Measurements from ENCODE around the gene DIAPH3.

The DIAPH3 gene

DNA sequence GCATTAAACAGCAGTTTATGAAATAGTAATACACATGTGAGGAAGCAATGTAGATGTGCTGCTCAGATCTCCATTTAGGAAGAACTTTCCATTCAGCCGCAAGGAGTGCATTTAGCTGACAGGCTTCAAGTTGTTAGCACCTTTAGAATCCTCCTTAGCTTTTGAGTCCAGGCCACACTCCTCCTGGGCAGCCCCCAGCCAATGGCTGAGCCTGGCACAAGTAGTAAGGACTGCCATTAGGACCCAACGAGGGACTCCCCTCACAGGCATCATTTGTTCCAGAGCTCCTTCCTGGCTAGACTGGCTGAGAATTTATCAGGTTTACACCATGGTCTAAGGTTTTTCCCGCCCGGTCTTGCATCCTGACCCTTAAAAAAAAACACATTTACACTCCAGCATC, 201.4 kb downstream of the DIAPH3 start:
- no peak for DNase-seq (ENCODE audit: low spot score)

DNA sequence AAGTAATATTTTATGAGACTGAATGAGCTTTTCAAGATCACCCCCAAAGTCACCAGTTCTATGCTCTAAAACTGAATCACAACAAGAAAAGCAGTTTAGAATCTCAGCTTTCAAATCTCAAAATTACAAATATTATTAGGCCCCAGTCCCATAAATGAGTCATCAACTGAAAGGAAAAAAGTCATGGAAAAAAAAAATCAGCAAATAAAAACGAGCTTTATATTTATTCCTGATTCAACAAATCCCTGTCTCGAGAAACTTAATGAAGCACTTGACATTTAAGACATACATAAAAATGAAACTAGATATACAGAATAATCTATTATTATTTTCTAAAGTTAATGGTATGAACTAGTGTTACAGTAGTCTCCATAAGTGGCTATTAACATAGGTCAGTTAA, 203.0 kb downstream of the DIAPH3 start:
- peak; percentile 6 for DNase-seq (ENCODE audit: low spot score)

DNA sequence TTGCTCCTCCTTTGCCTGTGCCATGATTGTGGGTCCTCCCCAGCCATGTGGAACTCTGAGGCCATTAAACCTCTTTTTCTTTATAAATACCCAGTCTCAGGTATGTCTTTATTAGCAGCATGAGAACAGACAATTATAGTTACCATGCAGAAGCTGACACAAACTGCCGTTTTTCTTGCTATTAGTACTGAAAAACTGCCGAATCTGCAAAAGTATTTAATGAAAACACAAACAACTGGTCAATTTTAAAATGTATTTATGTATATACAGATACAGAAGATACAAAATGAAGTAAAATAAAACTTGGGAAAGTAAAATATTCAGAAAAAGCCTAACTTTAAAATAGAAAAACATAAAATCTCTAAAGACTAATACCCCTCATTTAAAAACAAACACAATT, 206.3 kb downstream of the DIAPH3 start:
- no peak for DNase-seq (ENCODE audit: low spot score)

DNA sequence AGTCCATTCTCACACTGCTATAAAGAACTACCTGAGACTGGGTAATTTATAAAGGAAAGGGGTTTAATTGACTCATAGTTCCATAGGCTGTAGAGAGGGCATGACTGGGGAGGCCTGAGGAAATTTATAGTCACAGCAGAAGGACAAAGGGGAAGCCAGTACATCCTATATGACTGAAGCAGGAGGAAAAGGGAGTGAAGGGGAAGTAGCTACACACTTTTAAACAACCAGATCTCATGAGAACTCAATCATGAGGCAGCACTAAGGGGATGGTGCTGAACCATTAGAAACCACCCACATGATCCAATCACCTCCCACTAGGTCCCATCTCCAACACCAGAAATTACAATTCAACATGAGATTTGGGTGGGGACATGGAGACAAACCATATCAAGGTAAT, 209.1 kb downstream of the DIAPH3 start:
- no peak for DNase-seq (ENCODE audit: low spot score)

DNA sequence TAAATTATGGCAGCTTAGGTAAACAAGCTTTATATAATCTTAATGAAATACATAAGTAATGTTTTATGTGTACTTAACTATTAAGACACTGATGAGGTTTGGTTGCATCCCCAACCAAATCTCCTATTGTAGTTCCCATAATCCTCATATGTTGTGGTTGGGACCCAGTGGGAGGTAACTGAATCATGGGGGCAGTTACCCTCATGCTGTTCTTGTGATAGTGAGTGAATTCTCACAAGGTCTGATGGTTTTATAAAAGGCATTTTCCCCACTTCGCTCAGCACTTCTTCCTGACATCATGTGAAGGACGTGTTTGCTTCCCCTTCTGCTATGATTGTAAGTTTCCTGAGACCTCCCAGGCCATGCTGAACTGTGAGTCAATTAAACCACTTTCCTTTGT, 212.7 kb downstream of the DIAPH3 start:
- no peak for DNase-seq (ENCODE audit: low spot score)

DNA sequence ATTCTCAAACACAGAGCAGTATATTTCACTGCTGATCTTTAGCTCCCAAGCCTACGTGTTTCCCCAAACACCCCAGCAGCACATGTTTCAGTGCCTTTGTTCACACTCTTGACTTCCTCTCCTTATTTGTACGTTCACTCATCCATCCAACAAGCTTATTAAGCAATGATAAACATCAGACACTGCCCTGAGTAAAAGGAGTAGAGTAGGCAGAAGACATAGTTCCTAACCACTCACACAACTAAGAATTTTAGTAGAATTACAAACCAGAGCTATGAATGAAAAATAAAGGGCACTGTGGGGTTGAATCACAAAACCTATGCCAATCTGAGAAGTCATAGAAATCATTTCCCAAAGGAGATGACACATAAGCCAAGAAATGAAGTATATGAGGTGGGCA, 213.5 kb downstream of the DIAPH3 start:
- no peak for DNase-seq (ENCODE audit: low spot score)

DNA sequence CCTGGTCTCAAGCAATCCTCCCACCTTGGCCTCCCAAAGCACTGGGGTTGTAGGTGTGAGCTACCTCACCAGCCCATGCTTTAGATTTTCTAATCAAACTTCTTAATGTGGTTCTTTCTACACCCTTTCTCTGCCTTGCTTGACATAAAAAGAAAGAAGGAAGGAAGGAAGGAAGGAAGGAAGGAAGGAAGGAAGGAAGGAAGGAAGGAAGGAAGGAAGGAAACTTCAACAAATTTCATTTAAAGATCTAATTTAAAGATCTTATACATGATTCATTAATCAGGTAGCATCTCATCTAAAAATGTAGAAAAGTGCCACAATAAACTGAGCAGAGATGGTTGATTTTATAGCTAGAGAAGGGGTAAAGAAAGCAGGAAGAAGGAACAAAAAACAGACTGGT, 215.0 kb downstream of the DIAPH3 start:
- no peak for DNase-seq (ENCODE audit: low spot score)

DNA sequence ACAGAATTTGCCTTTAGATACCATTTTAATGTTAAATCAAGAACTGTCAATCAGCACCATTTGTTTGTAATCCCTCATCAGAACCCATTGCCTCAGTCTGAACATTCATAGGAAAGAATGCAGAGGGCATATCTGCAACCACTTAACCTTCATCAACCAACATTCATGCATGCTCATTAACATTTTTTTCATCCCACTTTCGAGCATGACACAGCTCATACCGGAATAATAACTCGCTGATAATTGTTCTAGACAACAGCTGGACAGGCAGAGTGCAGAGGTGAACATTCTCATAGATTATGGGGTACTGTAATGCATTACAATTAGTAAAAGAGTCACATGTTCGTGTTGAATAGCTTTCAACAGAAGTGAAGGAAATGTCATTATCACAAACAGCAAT, 216.8 kb downstream of the DIAPH3 start:
- DNase-seq (ENCODE audit: low spot score): peak; percentile 21

DNA sequence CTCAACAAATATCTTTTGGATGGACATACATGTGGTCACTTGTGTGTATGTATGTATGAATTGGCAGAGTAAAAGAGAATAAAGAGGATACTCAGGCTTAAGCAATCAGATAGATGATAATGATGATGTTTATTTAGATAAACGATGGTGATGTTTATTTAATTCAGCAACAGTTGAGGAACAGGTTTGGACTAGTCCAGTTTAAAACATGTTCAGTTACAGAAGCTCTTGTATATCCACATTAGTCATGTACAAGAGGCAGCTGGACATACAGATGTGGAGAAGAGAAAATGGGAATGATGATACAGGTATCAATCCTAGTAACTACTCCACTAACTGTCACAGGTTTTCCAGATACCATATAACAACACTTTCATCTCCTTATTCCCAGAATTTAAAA, 232.1 kb downstream of the DIAPH3 start:
- no peak for DNase-seq (ENCODE audit: low spot score)

DNA sequence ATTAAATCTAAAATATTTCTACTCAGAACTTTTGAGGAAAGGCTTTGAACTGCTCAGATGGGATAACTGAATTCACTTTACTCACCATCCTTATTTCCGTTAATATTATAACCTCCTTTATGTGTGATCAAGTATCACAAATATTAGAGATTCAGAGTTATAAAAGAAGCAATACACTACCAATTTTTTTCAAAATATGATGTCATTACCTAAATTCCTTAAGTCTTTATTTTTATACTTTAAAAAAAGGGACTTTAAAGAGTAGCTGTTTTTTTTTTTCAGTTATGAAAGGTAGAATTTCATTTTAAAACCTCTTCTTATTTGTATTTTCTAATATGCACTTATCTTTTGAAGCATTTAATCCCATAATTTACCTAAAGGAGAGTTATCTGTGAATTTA, 239.5 kb downstream of the DIAPH3 start:
- no peak for DNase-seq (ENCODE audit: low spot score)

DNA sequence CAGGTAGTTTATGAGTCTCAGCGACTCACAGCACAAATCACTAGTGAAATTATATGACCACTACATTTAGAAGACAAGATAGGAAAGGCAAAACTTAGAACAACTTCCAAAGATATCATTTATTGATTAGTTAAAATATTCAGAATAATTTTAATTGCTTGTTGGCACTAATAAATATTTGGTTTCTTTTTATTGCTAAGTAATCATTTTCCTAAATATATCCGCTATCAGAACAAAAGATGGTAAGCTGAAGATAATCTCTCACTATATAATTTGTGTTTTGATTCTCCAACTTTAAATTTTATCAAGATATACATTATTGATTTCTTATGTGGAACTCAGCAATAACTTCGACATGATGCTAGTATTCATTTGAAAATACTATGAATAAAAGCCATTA, 248.5 kb downstream of the DIAPH3 start:
- DNase-seq (ENCODE audit: low spot score): no peak

DNA sequence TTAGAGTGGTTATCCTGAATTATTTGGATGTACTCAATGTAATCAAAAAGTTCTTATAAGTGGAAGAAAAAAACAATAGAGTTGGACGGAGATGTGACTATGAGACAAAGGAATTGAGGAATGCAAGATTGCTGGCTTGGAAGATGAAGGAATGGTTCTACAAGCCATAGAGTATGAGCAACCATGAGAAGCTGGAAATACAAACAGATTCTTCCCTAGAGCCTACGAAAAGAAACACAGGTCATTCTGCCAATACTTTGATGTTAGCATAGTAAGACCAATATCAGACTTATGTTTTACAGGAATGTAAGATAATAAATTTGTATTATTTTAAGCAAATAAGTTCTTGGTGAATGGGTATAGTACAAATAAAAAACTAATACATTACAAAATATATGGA, 249.2 kb downstream of the DIAPH3 start:
- peak; percentile 55 for DNase-seq (ENCODE audit: low spot score)

DNA sequence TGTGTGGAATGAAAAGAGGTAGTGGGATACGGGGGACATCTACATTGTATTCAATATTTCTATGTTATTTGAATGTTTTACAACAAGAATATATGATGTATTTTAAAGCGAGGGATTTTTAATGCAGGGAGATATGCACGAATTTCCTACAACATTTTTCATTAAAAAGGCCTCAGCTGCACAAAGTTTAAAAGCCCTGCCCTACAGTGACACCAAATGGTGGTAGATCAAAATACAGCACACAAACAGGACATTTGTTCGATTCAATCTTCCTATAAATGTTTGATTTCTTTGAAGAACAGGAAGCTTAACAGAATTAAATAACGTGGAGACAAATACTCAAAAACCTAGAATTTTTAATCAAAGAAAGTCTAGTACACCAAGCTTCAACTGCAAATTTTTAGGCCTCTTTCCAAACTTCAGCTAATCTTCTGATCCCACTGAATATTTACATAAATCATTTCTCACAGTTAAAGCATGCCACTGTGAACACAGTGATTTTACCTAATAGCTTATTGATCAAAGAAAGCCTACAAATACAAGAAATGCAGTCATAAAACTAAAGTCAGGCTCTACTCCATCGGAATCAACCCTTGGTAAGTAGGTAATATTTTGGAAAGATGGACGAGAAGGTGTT, 257.2 kb downstream of the DIAPH3 start:
- DNase-seq (ENCODE audit: low spot score): peak; percentile 60

DNA sequence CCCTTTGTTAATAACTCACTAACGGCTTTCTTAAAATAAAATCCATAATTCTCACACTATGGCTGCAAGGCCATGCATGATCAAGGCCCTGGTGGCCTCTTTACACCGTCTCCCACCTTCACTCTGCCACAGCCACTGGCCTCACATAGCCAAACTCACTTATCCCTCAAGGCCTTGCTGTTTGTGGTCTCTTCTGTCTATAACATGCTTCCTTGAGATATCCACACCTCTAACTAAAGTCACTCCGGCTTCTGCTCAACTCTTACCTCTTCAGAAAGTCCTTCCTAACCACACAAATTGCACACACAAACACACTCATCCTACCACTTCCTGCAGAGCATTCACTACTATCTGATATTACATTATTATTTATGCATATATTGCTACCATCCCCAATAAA, 262.5 kb downstream of the DIAPH3 start:
- no peak for DNase-seq (ENCODE audit: low spot score)

DNA sequence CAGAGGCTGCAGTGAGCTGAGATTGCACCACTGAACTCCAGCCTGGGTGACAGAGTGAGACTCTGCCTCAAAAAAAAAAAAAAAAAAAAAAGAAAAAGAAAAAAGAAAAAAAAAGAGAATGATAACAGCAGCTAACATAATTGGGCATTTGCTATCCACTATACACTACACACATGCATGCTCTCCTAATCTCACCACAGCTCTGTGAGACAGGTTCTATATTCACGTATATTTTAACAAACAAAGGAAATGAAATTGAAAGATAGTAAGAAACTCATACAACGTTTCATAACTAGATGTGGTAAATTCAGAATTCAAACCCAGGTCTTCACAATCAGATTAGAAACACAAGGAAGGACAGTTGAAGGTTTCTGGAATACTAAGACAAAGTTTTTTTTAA, 265.7 kb downstream of the DIAPH3 start:
- no peak for DNase-seq (ENCODE audit: low spot score)

DNA sequence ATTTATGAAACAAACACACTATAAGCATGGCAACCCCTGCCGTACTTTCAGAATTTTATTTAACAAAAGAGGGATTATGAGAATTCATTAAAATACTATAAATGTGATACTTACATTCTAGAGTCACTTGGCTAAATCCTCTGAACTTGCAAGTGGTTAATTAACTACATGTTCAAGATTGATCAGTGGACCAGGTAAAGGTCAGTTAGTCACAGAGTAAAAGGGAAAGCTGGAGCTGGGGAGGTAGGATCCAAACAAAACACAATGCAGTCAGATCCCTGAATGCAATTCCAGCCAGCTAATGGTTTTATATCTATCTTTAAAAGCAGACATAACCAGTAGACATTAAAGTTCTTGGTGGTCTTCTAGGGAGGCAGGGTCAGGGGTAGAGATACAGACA, 270.5 kb downstream of the DIAPH3 start:
- DNase-seq (ENCODE audit: low spot score): no peak

DNA sequence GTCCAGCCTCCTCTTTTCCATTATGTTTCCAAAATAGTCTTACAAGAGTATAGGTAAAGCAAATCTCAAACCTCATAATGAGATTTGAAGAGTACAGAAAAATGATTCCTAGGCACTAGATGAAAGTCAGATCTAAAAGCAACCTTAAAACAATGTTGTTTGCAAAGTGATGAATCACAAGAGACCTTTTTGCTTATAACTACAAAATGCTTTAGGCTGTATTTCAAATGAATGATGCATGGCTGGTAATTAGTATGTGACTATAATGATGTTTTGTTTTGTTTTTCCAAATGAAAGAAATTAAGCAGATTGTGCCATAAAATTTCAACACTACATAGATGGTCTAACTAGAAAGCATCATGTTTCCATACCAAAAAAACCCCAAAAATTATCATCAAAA, 272.7 kb downstream of the DIAPH3 start:
- DNase-seq (ENCODE audit: low spot score): no peak

DNA sequence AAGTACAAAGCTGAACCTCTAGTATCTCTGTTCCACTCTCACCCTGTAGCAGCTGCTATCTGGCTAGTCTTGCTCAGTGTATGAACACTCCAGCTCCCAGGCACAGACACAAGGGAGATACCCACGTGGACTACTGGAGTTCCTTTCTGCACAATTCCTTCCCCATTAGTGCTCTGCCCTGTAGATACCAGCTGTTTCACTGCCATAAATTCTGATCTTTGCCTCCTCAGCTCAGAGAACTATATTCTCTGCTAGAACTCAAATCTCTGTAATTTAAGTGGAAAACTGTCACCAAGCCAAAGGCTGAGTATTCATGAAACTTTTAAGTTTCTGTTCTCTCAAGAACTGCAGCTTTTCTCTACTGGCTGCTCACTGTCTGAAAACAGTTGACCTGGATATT, 273.7 kb downstream of the DIAPH3 start:
- DNase-seq (ENCODE audit: low spot score): no peak

DNA sequence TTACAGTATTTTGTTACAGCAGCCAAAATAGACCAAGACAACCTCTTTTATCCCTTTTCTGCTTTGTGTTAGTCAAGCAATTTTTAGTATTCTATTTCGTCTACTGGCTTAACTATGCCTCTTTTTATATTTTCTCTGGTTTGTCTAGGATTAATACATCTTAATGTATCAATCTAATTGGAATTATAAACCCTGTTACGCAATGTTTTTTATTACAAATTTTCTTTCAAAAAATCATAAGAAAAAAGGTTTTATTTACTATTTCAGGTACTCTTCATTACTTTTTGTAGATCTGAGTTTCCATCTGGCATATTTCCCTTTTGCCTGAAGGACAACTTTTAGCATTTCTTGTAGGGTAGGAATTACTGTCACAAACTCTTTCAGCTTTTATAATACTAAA, 275.3 kb downstream of the DIAPH3 start:
- no peak for DNase-seq (ENCODE audit: low spot score)

DNA sequence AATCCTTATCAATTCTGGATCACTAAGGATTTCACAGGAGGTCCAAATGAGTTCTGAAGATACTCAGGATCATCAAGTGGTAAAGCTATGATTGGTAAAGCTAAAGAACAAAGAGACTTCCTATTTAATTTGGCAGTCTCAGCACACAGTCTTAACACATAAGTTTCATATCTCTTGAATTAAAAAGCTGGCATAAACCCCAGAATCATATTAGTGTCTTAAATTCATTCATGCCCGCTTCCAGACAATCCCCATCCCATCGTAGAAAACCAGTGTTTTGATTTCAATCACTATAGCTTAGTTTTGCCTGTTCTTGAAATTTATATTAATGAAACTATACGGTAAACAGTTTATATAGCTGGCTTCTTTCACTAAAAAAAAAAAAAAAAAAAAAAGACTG, 278.7 kb downstream of the DIAPH3 start:
- DNase-seq (ENCODE audit: low spot score): no peak

DNA sequence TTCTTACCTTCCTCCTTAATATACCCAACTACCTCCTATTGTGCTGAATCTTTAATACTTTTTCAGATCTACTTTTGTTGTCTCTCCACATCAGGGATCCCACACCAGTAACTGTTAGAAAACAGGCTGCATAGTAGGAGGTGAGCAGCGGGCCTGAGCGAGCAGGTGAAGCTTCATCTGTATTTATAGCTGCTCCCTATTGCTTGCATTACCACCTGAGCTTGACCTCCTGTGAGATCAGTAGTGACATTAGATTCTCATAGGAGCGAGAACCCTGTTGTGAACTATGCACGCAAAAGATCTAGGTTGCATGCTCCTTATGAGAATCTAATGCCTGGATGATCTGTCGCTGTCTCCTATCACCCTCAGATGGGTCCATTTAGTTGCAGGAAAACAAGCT, 279.8 kb downstream of the DIAPH3 start:
- DNase-seq (ENCODE audit: low spot score): no peak

DNA sequence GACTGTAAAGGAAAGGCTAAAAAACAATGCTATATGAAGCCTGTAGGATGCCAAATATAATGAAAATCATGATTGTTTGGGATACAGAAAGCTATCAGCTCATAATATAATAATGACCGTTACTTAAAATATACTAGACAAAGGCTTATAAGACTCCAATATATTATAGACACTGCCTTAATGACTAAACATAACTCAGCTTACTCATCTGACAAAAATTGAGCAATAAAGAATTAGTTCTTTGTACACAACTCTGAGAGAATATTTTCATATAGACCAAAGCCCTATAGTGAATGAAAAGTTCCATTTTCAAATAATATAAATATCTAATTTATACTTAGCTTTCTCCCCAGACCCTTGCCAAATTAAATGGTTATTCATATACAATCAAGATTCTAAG, 283.3 kb downstream of the DIAPH3 start:
- DNase-seq (ENCODE audit: low spot score): no peak

DNA sequence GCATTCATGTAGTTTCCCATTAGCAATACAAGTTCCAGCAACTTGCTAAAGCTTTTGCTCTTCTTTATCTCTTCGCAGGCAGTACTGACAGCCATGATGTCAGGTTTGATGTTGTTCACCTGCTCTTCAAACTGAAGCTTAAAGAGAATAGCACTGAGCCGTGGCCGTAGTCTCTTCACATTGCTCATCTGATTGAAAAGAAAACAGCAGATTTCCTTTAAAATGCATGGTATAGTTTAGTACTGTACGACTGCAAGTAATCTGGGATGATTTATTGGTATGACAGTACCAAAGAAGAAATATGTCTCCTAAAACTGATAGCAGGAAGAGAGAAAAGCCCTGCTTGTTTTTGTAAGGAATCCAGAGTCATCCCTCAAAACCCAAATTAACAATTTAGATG, 284.4 kb downstream of the DIAPH3 start:
- DNase-seq (ENCODE audit: low spot score): no peak

DNA sequence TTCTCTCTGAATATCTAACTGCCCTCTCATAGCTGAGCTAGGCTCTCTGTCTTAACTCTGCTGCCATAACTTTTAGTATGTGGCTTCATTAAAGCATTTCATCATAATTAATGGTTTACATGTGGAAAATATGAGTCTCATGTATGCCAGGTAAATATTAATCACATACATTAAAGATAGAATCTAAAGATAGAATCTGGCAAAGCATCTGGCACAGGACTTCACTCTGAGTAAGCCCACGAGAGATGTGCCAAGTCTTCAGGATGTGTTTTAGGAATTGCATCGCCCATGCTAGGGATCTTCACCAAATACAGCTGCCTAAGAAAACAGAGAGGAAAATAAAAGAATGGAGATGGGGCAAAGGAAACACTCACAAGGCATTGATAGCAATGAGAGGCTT, 285.8 kb downstream of the DIAPH3 start:
- peak; percentile 16 for DNase-seq (ENCODE audit: low spot score)

DNA sequence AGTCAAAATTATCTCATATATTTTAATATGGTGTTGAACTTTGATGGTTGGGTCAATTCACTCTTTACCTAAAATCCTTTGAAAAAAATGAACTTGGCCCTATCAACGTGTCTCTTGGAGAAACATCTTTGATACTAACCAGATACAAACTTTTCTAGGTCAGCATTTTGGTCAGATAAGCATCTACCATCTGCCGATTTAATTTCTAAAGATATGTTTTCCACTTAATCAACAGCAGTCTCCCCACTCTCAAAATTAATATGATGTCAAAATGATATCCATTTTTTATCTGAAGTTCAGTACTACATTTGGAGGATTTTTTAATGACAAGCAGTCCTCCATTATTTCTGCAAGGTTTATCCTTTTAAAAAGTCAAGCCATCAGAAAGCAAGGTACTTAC, 288.8 kb downstream of the DIAPH3 start:
- DNase-seq (ENCODE audit: low spot score): no peak
